ENCODE results near the gene PRC1. TPM values are rescaled to one million over a fixed set of nuclear protein-coding genes. Genes with fewer than 3 reads are reported as not detected.

Gene PRC1
- total RNA-seq, 3 donors from 2014 or later = 4.3 to 19.8 (median 10.5) TPM

GRCh38 chr15:90934949-90935751 lies 59.2 kb downstream of the PRC1 start, which contains the start of gene UNC45A:
UNC45A (plus strand) TSS chr15:90935285; CDS start chr15:90935325, 40 bp downstream.
- H3K27me3 ChIP-seq = no peaks in the 10 kb centered on the region
- H3K27ac ChIP-seq = peak within 1 kb of the TSS; percentile 84 to 91
- intact Hi-C loops (cut with DNase I; ENCODE audit: low total_unique reads) = no loop called here
- TF ChIP-seq POLR2AphosphoS5 (IDR thresholded peaks at IDR 0.05) (peak in 1 of 3 donors; percentile 7), CTCF (IDR thresholded peaks at IDR 0.05) (no peak)
- peaks cover 4 to 14% of the 10 kb centered on the region in 2 donors for H3K4me1 ChIP-seq
- H3K36me3 ChIP-seq = peaks cover 4% of the 10 kb centered on the region
- peak within 1 kb of the TSS; percentile 65 to 93 (median 78) for H3K4me3 ChIP-seq
- H3K9me3 ChIP-seq = no peaks in the 10 kb centered on the region
- peak; percentile 87 to 90 for DNase-seq (ENCODE audit: low spot score in 2 of 2)

GRCh38 chr15:90934256-90934948 lies 59.9 kb downstream of the PRC1 start:
- DNase-seq (ENCODE audit: low spot score in 2 of 2) = peak; percentile 80 to 83
- no peaks in the 10 kb centered on the region for H3K27me3 ChIP-seq
- intact Hi-C loops (cut with DNase I; ENCODE audit: low total_unique reads) = no loop called here
- H3K4me1 ChIP-seq = peaks cover 4 to 14% of the 10 kb centered on the region in 2 donors
- H3K9me3 ChIP-seq = no peaks in the 10 kb centered on the region
- TF ChIP-seq CTCF (IDR thresholded peaks at IDR 0.05) (peak; percentile 38 to 81 (median 55)), POLR2AphosphoS5 (IDR thresholded peaks at IDR 0.05) (no peak), POLR2A (IDR thresholded peaks at IDR 0.05) (no peak)
- no peaks in the 10 kb centered on the region for H3K36me3 ChIP-seq
- peak overlapping the region; percentile 84 to 91 for H3K27ac ChIP-seq
- peak overlapping the region; percentile 65 to 93 (median 78) for H3K4me3 ChIP-seq

GRCh38 chr15:90933301-90933700 lies 61.0 kb downstream of the PRC1 start:
- Histone ChIP-seq H3K27me3 (no peaks in the 10 kb centered on the region), H3K9me3 (no peaks in the 10 kb centered on the region), H3K4me1 (peaks cover 4 to 14% of the 10 kb centered on the region in 2 donors), H3K27ac (no peak overlapping the region), H3K4me3 (no peak overlapping the region), H3K36me3 (no peaks in the 10 kb centered on the region)
- TF ChIP-seq CTCF (IDR thresholded peaks at IDR 0.05) (no peak), POLR2A (IDR thresholded peaks at IDR 0.05) (no peak), POLR2AphosphoS5 (IDR thresholded peaks at IDR 0.05) (no peak)
- DNase-seq (ENCODE audit: low spot score in 2 of 2) = no peak
- intact Hi-C loops (cut with DNase I; ENCODE audit: low total_unique reads) = no loop called here

- intact Hi-C loops (cut with DNase I; ENCODE audit: low total_unique reads) = no loop called here
- TF ChIP-seq POLR2AphosphoS5 (IDR thresholded peaks at IDR 0.05) (no peak), CTCF (IDR thresholded peaks at IDR 0.05) (no peak), POLR2A (IDR thresholded peaks at IDR 0.05) (no peak)
- Histone ChIP-seq H3K36me3 (no peaks in the 10 kb centered on the region), H3K4me3 (peak overlapping the region; percentile 80 to 88 (median 81)), H3K9me3 (no peaks in the 10 kb centered on the region), H3K4me1 (peaks cover 4 to 14% of the 10 kb centered on the region in 2 donors), H3K27ac (peak overlapping the region; percentile 91 to 96), H3K27me3 (no peaks in the 10 kb centered on the region)
- DNase-seq (ENCODE audit: low spot score in 2 of 2) = no peak
These were observed 61.7 kb downstream of the PRC1 start for GRCh38 chr15:90932660-90932991.

Measured in breast epithelium (tissue), 4 donors.